Thyroid gland (tissue), 4 donors: ENCODE data around the gene ASNSD1. TPM values are rescaled to one million over a fixed set of nuclear protein-coding genes. Genes with fewer than 3 reads are reported as not detected.

ENCODE experiments used
- DNase-seq, 2 donors: peaks; one replicate each; pipeline ENCODE4 v3.0.0-alpha.2; 2019
- H3K27ac ChIP-seq, 3 donors: fragments of 200-600 bp; sonication (generic); 1 replicate in 2 of 3; 2 replicates in 1 of 3; pipeline ENCODE4 v1.5.1; 2016 to 2019; ENCODE audit warnings: mild to moderate bottlenecking in 1 of 3, moderate library complexity in 1 of 3
- H3K27me3 ChIP-seq: fragments of 200-600 bp; sonication (generic); one replicate; pipeline ENCODE4 v1.5.1; 2019
- H3K36me3 ChIP-seq, 2 donors: fragments of 200-600 bp; sonication (generic); one replicate each; pipeline ENCODE4 v1.5.1; 2016 to 2019
- H3K4me1 ChIP-seq, 2 donors: fragments of 200-600 bp; sonication (generic); one replicate each; pipeline ENCODE4 v1.5.1; 2017 to 2019
- H3K4me3 ChIP-seq, 3 donors: fragments of 200-600 bp; sonication (generic); replicated peaks in 1 of 3; 1 replicate in 2 of 3; 2 replicates in 1 of 3; pipeline ENCODE4 v1.5.1; 2016; ENCODE audit warnings: mild to moderate bottlenecking in 1 of 3
- H3K9me3 ChIP-seq: fragments of 200-600 bp; sonication (generic); one replicate; pipeline ENCODE4 v1.5.1; 2017
- CTCF ChIP-seq, 6 experiments: fragments of 200-600 bp in 3 of 6; fragments of 450-650 bp in 3 of 6; sonication (generic) in 3 of 6; IDR thresholded peaks; one replicate each; pipeline ENCODE4 v1.5.1; 2016 to 2019; ENCODE audit warnings: antibody characterized with exemption in 6 of 6, mild to moderate bottlenecking in 2 of 6, inconsistent platforms in 1 of 6, moderate library complexity in 1 of 6
- POLR2A ChIP-seq, 2 donors: fragments of 450-650 bp; IDR thresholded peaks; one replicate each; pipeline ENCODE4 v1.6.1; 2017; ENCODE audit warnings: antibody characterized with exemption in 2 of 2, mild to moderate bottlenecking in 2 of 2, moderate library complexity in 1 of 2
- WGBS, 2 donors: methylation state at CpG; one replicate each; pipeline ENCODE4 v1.1.5; 2017; 5-methylcytosine and 5-hydroxymethylcytosine counted together
- intact Hi-C: fragments of 100-400 bp; cut with DNase I; formaldehyde crosslinking; loops from one replicate; pipeline ENCODE4 v1.15.1; 2023
- total RNA-seq, 4 donors: library from RNA; depleted of rRNA; stranded (reverse); fragments of >200 nt; gene quantifications; one replicate each; pipeline ENCODE4 v1.2.3, GENCODE V29; 2016

Gene ASNSD1
- total RNA-seq, 4 donors from 2014 or later, result 42.0 to 80.9 (median 49.3) TPM

GRCh38 chr2:189618197-189618596 lies 43.1 kb upstream of the ASNSD1 start:
- no peaks in the 10 kb centered on the region for H3K27me3 ChIP-seq
- intact Hi-C loops, result no loop called here

GRCh38 chr2:189621781-189622180 lies 39.5 kb upstream of the ASNSD1 start:
- H3K27ac ChIP-seq, result no peak overlapping the region
- H3K4me3 ChIP-seq, result no peak overlapping the region
- H3K4me1 ChIP-seq, result no peaks in the 10 kb centered on the region
- no peak for DNase-seq
- TF ChIP-seq CTCF (IDR thresholded peaks at IDR 0.05), result no peak
- TF ChIP-seq POLR2A (IDR thresholded peaks at IDR 0.05), result no peak
- H3K27me3 ChIP-seq, result no peaks in the 10 kb centered on the region
- intact Hi-C loops, result loop anchor here (10.0 kb wide), 1 partner anchor 157 kb away; no protein-coding TSS in a partner anchor
- no peaks in the 10 kb centered on the region for H3K36me3 ChIP-seq
- no peaks in the 10 kb centered on the region for H3K9me3 ChIP-seq

More at GRCh38 chr2:189618197-189618596, 43.1 kb upstream of the ASNSD1 start:
- no peaks in the 10 kb centered on the region for H3K36me3 ChIP-seq
- H3K9me3 ChIP-seq, result no peaks in the 10 kb centered on the region
- WGBS, 2 donors, result 0% methylated on average over 1 of the region's 1 CpG
- no peak overlapping the region for H3K27ac ChIP-seq
- no peak overlapping the region for H3K4me3 ChIP-seq
- TF ChIP-seq POLR2A (IDR thresholded peaks at IDR 0.05), result no peak
- TF ChIP-seq CTCF (IDR thresholded peaks at IDR 0.05), result no peak
- H3K4me1 ChIP-seq, result peaks cover 5 to 11% of the 10 kb centered on the region in 2 donors
- DNase-seq, result no peak

- no peak for DNase-seq
- intact Hi-C loops, result loop anchor here (10.0 kb wide), 1 partner anchor 158 kb away; no protein-coding TSS in a partner anchor
- no peak overlapping the region for H3K4me3 ChIP-seq
- WGBS, 2 donors, result 97 to 100% methylated on average over 1 of the region's 1 CpG
- no peaks in the 10 kb centered on the region for H3K4me1 ChIP-seq
- no peak overlapping the region for H3K27ac ChIP-seq
- H3K9me3 ChIP-seq, result no peaks in the 10 kb centered on the region
- H3K36me3 ChIP-seq, result no peaks in the 10 kb centered on the region
- no peak for TF ChIP-seq POLR2A (IDR thresholded peaks at IDR 0.05)
- no peak for TF ChIP-seq CTCF (IDR thresholded peaks at IDR 0.05)
- no peaks in the 10 kb centered on the region for H3K27me3 ChIP-seq
Observed at GRCh38 chr2:189623049-189623448, 38.2 kb upstream of the ASNSD1 start.

- DNase-seq, result no peak
- no peaks in the 10 kb centered on the region for H3K27me3 ChIP-seq
- no peaks in the 10 kb centered on the region for H3K36me3 ChIP-seq
- H3K27ac ChIP-seq, result no peak overlapping the region
- intact Hi-C loops, result loop anchor here (10.0 kb wide), 1 partner anchor 160 kb away; no protein-coding TSS in a partner anchor
- H3K4me3 ChIP-seq, result no peak overlapping the region
- WGBS, 2 donors, result 75 to 79% methylated on average over 3 of the region's 3 CpGs
- TF ChIP-seq POLR2A (IDR thresholded peaks at IDR 0.05) (no peak), CTCF (IDR thresholded peaks at IDR 0.05) (no peak)
- H3K9me3 ChIP-seq, result no peaks in the 10 kb centered on the region
- H3K4me1 ChIP-seq, result no peaks in the 10 kb centered on the region
Observed at GRCh38 chr2:189624648-189625355, 36.5 kb upstream of the ASNSD1 start.

GRCh38 chr2:189625636-189626035 lies 35.6 kb upstream of the ASNSD1 start:
- H3K36me3 ChIP-seq, result no peaks in the 10 kb centered on the region
- H3K27ac ChIP-seq, result no peak overlapping the region
- intact Hi-C loops, result loop anchor here (10.0 kb wide), 1 partner anchor 161 kb away; no protein-coding TSS in a partner anchor
- H3K4me3 ChIP-seq, result no peak overlapping the region
- WGBS, 2 donors, result 93 to 96% methylated on average over 2 of the region's 2 CpGs
- no peak for TF ChIP-seq POLR2A (IDR thresholded peaks at IDR 0.05)
- TF ChIP-seq CTCF (IDR thresholded peaks at IDR 0.05), result no peak
- H3K9me3 ChIP-seq, result no peaks in the 10 kb centered on the region
- DNase-seq, result no peak
- H3K27me3 ChIP-seq, result no peaks in the 10 kb centered on the region
- no peaks in the 10 kb centered on the region for H3K4me1 ChIP-seq
